WTC11 (cell line): ENCODE results near the gene P2RX6. TPM values are rescaled to one million over a fixed set of nuclear protein-coding genes. Genes with fewer than 3 reads are reported as not detected.

ENCODE experiments used
- ERG ChIP-seq: fragments of 250-450 bp; sonication (Bioruptor Pico); IDR thresholded peaks from 2 replicates; pipeline ENCODE4 v1.8.0; 2021; ENCODE audit warnings: mild to moderate bottlenecking
- microRNA-seq: library from miRNA; unstranded; fragments of <30 nt; microRNA quantifications from one replicate; pipeline ENCODE4 v1.2.0, GENCODE V29; 2022; ENCODE audit warnings: borderline number of aligned reads
- total RNA-seq: library from RNA; stranded (reverse); gene quantifications from 3 replicates; pipeline ENCODE4 v1.2.3, GENCODE V29; 2021

P2RX6 gene
- total RNA-seq, 1 experiment from 2014 or later, result 0.13 TPM

GRCh38 chr22:21076912-21077625 is 62.1 kb downstream of the P2RX6 start (continued):
- no peak for TF ChIP-seq ERG (CRISPR knock-in tag)

Small RNAs within 50 kb of the gene (microRNA-seq; reads per million reads assigned to microRNA genes)
- not detected for gene MIR649

Other genes with a start within 250 kb of the P2RX6 start
- gene SERPIND1, start 241.1 kb upstream of the P2RX6 start, total RNA-seq, result 0.09 to 0.25 TPM (median 0.22 TPM) in 3 replicates
- gene PI4KA, start 156.4 kb upstream of the P2RX6 start, total RNA-seq, result 43.9 to 45.5 TPM (median 45.1 TPM) in 3 replicates
- 13.3 to 14.7 TPM (median 14.0 TPM) in 3 replicates for gene SNAP29, start 156.2 kb upstream of the P2RX6 start, total RNA-seq
- gene CRKL, start 97.8 kb upstream of the P2RX6 start, total RNA-seq, result 113 to 115 TPM (median 114 TPM) in 3 replicates
- gene AIFM3, start 47.9 kb upstream of the P2RX6 start, total RNA-seq, result 2.6 to 3.4 TPM (median 2.8 TPM) in 3 replicates
- gene LZTR1, start 32.9 kb upstream of the P2RX6 start, total RNA-seq, result 38.3 to 44.5 TPM (median 40.1 TPM) in 3 replicates
- gene THAP7, start 13.0 kb upstream of the P2RX6 start, total RNA-seq, result 18.7 to 23.9 TPM (median 19.3 TPM) in 3 replicates
- gene SLC7A4, start 17.4 kb downstream of the P2RX6 start, total RNA-seq, result 0.21 to 0.50 TPM (median 0.37 TPM) in 3 replicates
- gene LRRC74B, start 30.8 kb downstream of the P2RX6 start, total RNA-seq, result not detected in 3 replicates